ENCODE measurements around the gene SHISAL1. TPM values are rescaled to one million over a fixed set of nuclear protein-coding genes. Genes with fewer than 3 reads are reported as not detected.

The SHISAL1 gene
- total and polyA plus RNA-seq, 10 of the 15 experiments (the other 5 are each of a cell fraction or from before 2014, with no cell fraction given) = not detected

- TF ChIP-seq ELK1 (IDR thresholded peaks at IDR 0.05; ENCODE audit: low read depth, low read length) = no peak
- TF ChIP-seq MYB (IDR thresholded peaks at IDR 0.05; ENCODE audit: borderline replicate concordance, low read depth, low read length) = no peak
- TF ChIP-seq PML (IDR thresholded peaks at IDR 0.05; ENCODE audit: low read length) = no peak
Observed at GRCh38 chr22:44352378-44353035, 39.8 kb upstream of the SHISAL1 start (continued).

DNA sequence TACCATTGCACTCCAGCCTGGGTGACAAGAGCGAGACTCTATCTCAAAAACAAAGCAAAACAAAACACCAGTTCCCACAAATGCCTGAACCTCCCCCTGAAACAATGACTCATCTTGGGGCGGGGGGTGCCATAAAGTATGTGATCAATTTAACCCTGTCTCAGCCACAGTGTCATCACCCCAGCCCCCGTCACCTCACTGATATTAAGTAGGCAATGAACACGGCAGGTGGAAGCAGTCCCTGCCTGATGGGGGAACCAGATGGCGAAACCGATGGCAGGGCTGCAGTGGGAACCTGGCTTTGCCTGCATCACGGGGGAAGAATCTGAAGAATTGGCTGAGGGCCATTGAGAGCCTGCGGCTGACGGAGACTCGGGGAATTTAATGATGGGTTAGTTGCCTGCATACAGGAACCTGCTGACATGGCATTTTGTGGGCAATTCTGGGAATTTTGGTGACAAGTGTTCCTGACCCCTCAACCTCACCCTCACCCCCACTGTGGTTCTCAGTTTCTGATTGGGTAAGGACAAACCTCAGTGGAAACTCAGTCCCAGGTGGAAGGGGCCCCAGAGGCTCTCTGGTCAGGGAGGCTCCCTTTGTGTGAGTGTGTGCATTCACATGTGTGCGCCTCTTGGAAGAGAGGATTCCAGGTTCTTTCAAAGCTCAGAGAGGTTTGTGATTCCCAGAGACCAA lies 39.1 kb upstream of the SHISAL1 start:
- ChIA-PET CTCF (no interaction called here), POLR2A (no interaction called here), SMC1A (ENCODE audit: uncharacterized antibody, unreplicated experiment) (no interaction called here), RAD21 (ENCODE audit: unreplicated experiment) (no interaction called here)
- BruUV-seq (replicated peaks) = no TSS peak
- Histone ChIP-seq H3K9me3 (replicated peaks; ENCODE audit: control insufficient read depth, insufficient read depth, low read length) (no peaks in the 10 kb centered on the region), H3K9ac (ENCODE audit: control insufficient read depth, insufficient read depth, low read length) (no peak overlapping the region), H3K4me2 (ENCODE audit: control insufficient read depth, insufficient read depth) (no peak overlapping the region), H3K4me3 (no peak overlapping the region), H3K27ac (ENCODE audit: control insufficient read depth, insufficient read depth) (no peak overlapping the region), H3K27me3 (replicated peaks in 1 of 2; ENCODE audit: control insufficient read depth in 2 of 2, insufficient read depth in 2 of 2, low read length in 1 of 2) (peaks cover 0 to 5% of the 10 kb centered on the region in 2 experiments; a peak in 3 of 4 replicates), H3K4me1 (ENCODE audit: control insufficient read depth, insufficient read depth, low read length) (no peaks in the 10 kb centered on the region), H2AFZ (ENCODE audit: control insufficient read depth, low read depth, low read length) (no peak overlapping the region), H3K79me2 (ENCODE audit: control insufficient read depth, insufficient read depth, low read length) (no peaks in the 10 kb centered on the region), H4K20me1 (ENCODE audit: control insufficient read depth, insufficient read depth) (no peaks in the 10 kb centered on the region), H3K36me3 (ENCODE audit: control insufficient read depth in 2 of 2, insufficient read depth in 2 of 2, low read length in 1 of 2) (no peaks in the 10 kb centered on the region)
- DNase-seq (ENCODE audit: low read depth, low spot score) (no peak), ATAC-seq (no peak), FAIRE-seq (no peak)
- WGBS (ENCODE audit: insufficient coverage, insufficient replicate concordance, low lambda C conversion rate, missing lambda C conversion rate) = 10% methylated on average over 11 of the region's 11 CpGs
- in situ Hi-C loops (cut with MboI) (loop anchor here (25.0 kb wide), 1 partner anchor 535 kb away; no protein-coding TSS in a partner anchor), intact Hi-C loops (cut with micrococcal nuclease; ENCODE audit: unreplicated experiment) (no loop called here)
- TF ChIP-seq MYB (IDR thresholded peaks at IDR 0.05; ENCODE audit: borderline replicate concordance, low read depth, low read length) = no peak
- no peak for TF ChIP-seq YY1 (IDR thresholded peaks at IDR 0.05; ENCODE audit: low read depth, low read length)
- TF ChIP-seq POLR2A (IDR thresholded peaks at IDR 0.05; ENCODE audit: low read depth, low read length) = no peak
- no peak for TF ChIP-seq WRNIP1 (IDR thresholded peaks at IDR 0.05; ENCODE audit: borderline replicate concordance, low read depth, low read length)
- TF ChIP-seq EP300 (IDR thresholded peaks at IDR 0.05; ENCODE audit: borderline replicate concordance in 1 of 2, control insufficient read depth in 1 of 2, low read depth in 2 of 2, low read length in 2 of 2) = no peak
- TF ChIP-seq TCF3 (IDR thresholded peaks at IDR 0.05; ENCODE audit: borderline replicate concordance, insufficient read depth, low read depth, low read length) = no peak
- TF ChIP-seq TCF7 (IDR thresholded peaks at IDR 0.05; ENCODE audit: borderline replicate concordance) = no peak
- TF ChIP-seq SMAD5 (IDR thresholded peaks at IDR 0.05; ENCODE audit: low read depth) = no peak
- TF ChIP-seq, protein P1, sequence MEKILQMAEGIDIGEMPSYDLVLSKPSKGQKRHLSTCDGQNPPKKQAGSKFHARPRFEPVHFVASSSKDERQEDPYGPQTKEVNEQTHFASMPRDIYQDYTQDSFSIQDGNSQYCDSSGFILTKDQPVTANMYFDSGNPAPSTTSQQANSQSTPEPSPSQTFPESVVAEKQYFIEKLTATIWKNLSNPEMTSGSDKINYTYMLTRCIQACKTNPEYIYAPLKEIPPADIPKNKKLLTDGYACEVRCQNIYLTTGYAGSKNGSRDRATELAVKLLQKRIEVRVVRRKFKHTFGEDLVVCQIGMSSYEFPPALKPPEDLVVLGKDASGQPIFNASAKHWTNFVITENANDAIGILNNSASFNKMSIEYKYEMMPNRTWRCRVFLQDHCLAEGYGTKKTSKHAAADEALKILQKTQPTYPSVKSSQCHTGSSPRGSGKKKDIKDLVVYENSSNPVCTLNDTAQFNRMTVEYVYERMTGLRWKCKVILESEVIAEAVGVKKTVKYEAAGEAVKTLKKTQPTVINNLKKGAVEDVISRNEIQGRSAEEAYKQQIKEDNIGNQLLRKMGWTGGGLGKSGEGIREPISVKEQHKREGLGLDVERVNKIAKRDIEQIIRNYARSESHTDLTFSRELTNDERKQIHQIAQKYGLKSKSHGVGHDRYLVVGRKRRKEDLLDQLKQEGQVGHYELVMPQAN (conservative IDR thresholded peaks at IDR 0.05) = no peak
- no peak for TF ChIP-seq CHD4 (IDR thresholded peaks at IDR 0.05)
- TF ChIP-seq, protein P2, sequence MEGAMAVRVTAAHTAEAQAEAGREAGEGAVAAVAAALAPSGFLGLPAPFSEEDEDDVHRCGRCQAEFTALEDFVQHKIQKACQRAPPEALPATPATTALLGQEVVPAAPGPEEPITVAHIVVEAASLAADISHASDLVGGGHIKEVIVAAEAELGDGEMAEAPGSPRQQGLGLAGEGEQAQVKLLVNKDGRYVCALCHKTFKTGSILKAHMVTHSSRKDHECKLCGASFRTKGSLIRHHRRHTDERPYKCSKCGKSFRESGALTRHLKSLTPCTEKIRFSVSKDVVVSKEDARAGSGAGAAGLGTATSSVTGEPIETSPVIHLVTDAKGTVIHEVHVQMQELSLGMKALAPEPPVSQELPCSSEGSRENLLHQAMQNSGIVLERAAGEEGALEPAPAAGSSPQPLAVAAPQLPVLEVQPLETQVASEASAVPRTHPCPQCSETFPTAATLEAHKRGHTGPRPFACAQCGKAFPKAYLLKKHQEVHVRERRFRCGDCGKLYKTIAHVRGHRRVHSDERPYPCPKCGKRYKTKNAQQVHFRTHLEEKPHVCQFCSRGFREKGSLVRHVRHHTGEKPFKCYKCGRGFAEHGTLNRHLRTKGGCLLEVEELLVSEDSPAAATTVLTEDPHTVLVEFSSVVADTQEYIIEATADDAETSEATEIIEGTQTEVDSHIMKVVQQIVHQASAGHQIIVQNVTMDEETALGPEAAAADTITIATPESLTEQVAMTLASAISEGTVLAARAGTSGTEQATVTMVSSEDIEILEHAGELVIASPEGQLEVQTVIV (IDR thresholded peaks at IDR 0.05; ENCODE audit: borderline replicate concordance, partially characterized antibody) = no peak
- TF ChIP-seq MEF2A (IDR thresholded peaks at IDR 0.05; ENCODE audit: insufficient read depth, low read depth, low read length) = no peak
- TF ChIP-seq, protein P3, sequence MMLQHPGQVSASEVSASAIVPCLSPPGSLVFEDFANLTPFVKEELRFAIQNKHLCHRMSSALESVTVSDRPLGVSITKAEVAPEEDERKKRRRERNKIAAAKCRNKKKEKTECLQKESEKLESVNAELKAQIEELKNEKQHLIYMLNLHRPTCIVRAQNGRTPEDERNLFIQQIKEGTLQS (IDR thresholded peaks at IDR 0.05; ENCODE audit: borderline replicate concordance, extremely low read depth, low read depth, low read length) = no peak

Measured in GM12878 (cell line).